Measurements from ENCODE around the gene PRSS8.

DNA sequence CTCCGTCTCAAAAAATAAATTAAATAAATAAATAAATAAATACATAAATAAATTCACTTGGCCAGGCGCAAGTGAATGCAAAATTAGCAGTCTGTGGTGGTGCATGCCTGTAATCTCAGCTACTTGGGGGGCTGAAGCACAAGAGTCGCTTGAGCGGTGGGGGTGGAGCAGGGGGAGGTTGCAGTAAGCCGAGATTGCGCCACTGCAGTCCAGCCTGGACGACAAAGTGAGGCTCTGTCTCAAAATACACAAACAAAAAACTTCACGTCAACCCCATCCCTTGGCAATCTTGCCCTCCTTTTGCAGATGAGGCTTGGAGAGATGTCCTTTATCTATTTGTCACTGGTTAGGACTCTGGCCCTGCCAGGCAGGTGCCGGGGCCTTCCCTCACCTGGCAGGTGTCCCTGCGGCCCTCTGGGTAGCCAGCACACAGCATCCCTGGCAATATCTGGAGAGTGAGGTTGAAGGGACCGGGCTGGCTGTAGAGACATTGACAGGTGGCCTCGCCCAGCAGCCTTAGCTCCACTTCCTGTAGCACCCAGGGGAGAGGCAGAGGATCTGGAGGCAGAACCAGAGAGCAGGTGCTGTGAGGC, 10.0 kb upstream of the PRSS8 start:
- TF ChIP-seq CTCF (IDR thresholded peaks at IDR 0.05; ENCODE audit: poor library complexity, severe bottlenecking): no peak
- TF ChIP-seq TAF1 (IDR thresholded peaks at IDR 0.05; ENCODE audit: low read depth): no peak
- no peak for TF ChIP-seq REST (IDR thresholded peaks at IDR 0.05; ENCODE audit: borderline replicate concordance)
- no peak for TF ChIP-seq RAD21 (conservative IDR thresholded peaks at IDR 0.05)
- no peak for TF ChIP-seq POLR2AphosphoS5 (IDR thresholded peaks at IDR 0.05)
- no peak for TF ChIP-seq EZH2 (IDR thresholded peaks at IDR 0.05; ENCODE audit: borderline replicate concordance, insufficient read depth, low read length, poor library complexity, severe bottlenecking)
- no peak for TF ChIP-seq EP300 (conservative IDR thresholded peaks at IDR 0.05; ENCODE audit: poor library complexity, severe bottlenecking)
- no peak for TF ChIP-seq SMC3 (conservative IDR thresholded peaks at IDR 0.05; ENCODE audit: poor library complexity)

Data from neural cell (in vitro differentiated cells).